HL-60 (cell line): ENCODE data around the gene SFT2D3.

Experiments used
- CTCF ChIP-seq: IDR thresholded peaks from one replicate; pipeline ENCODE4 v1.5.1; 2011; ENCODE audit warnings: low read length, control low read depth, inconsistent platforms; ENCODE audit not compliant: insufficient read depth
- GABPA ChIP-seq: IDR thresholded peaks from 2 replicates; pipeline ENCODE4 v1.6.1; 2012; ENCODE audit warnings: low read depth
- POLR2AphosphoS5 ChIP-seq: IDR thresholded peaks from 2 replicates; pipeline ENCODE4 v1.6.1; 2012; ENCODE audit warnings: low read depth
- REST ChIP-seq: IDR thresholded peaks from 2 replicates; pipeline ENCODE4 v1.6.1; 2012; ENCODE audit warnings: low read depth; ENCODE audit not compliant: insufficient replicate concordance
- SPI1 ChIP-seq: IDR thresholded peaks from 2 replicates; pipeline ENCODE4 v1.6.1; 2012; ENCODE audit warnings: low read depth, mild to moderate bottlenecking, borderline replicate concordance

- TF ChIP-seq GABPA: no peak
- no peak for TF ChIP-seq CTCF
- TF ChIP-seq REST: no peak
- TF ChIP-seq POLR2AphosphoS5: no peak
- no peak for TF ChIP-seq SPI1
Observed at GRCh38 chr2:127673291-127674069, 27.8 kb upstream of the SFT2D3 start.
